GM18499 (cell line): ENCODE measurements around the gene GSDME.
"Not testable (repeated sequence)": the region's sequence is repeated elsewhere in the genome, so short reads cannot be mapped to it uniquely, and the experiment has no call there.

Experiments used
- ATAC-seq: cut with Tn5 transposase; IDR thresholded peaks from one replicate; pipeline ENCODE4 v1.9.1; 2021; ENCODE audit warnings: moderate number of reproducible peaks; ENCODE audit not compliant: insufficient read depth, unreplicated experiment

GSDME gene

DNA sequence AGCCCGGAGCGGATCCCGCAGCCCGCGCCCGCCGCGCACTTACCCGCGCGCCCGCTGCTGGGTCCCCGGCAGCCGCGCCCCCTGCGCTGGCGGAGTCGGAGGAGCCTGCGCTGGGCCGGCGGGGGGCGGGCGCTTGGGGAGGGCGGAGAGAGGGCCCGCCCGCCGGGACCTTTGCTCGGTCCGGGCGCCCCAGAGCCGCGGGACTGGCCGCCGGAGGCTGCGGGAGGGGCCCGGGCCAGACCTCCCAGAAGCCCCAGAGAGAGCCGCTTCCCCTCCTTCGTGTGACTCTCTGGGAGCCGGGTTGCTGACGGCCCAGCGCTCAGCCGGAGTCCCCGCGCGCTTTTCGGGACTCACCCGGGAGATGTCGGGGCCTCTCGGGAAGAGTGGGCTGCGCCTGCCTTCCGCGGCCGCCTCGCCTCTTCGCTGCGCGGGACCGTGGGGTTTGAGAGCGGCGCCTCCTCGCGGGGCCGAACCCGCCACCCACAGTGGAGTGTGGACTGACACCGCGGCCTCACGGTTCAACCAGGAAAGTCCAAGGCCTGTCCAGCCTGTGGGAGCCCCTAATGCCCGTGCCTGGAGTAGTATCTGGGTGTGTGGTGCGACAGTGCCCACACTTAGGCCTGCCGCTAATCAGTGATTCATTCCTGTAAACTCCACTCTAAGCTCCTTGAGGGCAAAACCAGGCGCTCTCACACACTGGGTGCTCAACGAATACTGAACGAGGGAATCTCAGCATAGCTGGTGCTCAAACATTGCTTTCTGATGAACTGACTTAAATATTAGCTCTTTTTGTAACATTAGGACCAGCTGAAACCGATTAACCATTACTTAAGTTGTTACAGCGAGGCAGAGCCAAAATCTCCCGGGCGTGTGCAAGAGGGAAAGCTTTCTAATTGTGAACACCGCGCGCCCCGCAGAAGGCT lies at the start of gene GSDME:
TSS of gene GSDME (minus strand) at position 112 of the 923 bp plus-strand sequence. CDS start 7,690 bp downstream, outside the sequence.
- ATAC-seq = no peak

DNA sequence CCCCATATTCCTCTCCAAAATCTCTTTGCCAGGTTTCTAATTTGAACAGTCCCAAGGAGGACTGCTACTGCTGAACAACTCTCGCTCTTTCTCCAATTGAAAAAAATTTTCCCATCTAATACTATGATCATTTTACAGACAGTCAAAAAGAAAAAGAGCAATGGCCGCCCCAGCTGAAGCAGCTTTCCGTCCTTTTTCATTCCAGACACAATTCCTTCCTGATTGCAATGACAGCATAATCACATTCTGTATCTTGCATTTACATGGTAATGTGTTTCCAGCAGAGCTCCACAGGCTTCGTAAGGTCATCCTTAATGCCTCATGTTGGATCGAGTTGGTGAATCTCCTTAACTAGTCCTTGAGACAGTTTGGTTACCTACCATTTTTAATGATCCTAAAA lies 45.0 kb upstream of the GSDME start:
- no peak for ATAC-seq

DNA sequence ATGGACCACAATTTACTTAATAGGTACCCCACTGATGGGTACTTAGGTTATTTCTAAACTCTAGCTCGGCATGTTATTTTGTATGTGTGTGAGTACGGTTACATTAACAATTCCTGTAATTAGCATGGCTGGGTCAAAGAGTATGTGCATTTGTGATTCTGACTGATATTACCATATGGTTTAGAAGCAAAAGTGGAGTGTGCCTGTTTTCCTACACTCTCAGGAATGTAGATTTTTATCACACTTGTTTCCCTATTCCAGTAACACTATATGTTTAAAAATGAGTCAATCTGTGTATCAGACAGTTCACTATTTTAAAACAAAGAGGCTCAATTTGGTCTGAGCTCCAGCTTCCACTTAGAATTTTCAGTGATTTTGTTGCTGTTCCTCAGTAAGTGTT lies 44.6 kb upstream of the GSDME start:
- ATAC-seq = no peak

DNA sequence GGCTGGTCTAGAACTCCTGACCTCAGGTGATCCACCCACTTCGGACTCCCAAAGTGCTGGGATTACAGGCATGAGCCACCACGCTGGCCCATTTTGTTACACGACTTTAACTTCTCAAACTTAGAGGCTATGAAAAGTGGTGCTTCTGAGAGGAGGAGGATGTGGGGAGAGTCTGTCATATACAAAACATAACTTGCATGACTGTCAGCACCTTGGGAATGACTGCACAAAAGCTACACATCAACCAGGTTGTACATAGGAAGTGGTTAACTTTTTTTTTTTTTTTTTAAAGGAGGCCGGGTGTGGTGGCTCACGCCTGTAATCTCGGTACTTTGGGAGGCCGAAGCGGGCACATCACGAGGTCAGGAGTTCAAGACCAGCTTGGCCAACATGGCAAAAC lies 43.4 kb upstream of the GSDME start:
- ATAC-seq = no peak

DNA sequence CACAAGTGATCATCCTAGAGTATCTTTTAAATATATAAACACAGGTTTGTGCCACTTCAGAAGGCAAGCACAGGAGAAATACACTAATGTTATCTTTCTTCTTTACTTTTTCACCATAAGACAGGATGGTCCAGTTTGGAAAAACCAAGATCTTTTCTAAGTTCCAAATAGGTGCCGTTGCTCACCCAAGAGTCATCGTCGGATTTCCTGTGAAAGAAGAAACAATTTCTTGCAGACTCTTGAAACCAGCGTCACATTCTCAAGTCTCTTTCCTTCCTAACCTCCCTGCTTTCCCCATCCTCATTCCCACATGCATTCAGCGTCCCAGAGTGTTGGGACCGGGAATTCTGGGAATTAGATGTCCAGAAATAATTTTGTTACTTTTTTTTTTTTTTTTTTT lies 42.8 kb upstream of the GSDME start:
- ATAC-seq = no peak

DNA sequence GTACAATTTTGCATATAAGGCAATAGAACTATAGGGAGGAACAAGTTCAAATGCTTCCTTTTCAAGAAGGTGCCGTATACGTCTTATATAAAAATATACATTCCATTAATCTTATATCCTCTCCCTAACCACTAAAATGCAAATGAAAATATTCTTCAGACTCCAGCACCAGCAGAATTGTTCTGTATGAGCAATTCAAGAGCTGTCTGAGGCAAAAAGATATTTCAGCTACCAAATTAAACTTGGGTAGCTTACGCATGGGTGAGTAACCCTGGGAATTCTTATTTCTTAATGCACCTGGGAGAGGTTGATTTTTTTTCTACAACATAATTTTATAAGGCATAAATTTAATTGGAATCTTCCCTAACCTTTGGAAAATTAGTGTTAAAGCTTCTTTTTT lies 42.2 kb upstream of the GSDME start:
- no peak for ATAC-seq

DNA sequence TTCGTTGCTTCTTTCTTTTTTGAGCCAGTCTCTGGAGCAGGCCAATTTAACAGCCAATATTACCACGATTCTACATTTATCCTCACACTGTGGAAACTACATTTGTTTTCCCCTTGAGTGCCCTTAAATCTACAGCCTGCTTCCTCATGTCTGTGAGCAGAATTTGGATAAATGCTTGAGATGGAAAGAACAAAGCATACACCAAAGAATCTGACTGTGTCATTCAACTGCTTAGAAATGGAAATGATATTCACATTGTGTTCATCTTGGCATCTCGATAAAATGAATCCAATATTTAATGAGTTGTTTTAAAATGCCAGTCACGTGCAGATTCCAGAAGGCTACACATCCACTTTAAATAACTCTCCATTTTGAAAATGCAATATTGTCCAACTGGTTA lies 41.0 kb upstream of the GSDME start:
- ATAC-seq = no peak

DNA sequence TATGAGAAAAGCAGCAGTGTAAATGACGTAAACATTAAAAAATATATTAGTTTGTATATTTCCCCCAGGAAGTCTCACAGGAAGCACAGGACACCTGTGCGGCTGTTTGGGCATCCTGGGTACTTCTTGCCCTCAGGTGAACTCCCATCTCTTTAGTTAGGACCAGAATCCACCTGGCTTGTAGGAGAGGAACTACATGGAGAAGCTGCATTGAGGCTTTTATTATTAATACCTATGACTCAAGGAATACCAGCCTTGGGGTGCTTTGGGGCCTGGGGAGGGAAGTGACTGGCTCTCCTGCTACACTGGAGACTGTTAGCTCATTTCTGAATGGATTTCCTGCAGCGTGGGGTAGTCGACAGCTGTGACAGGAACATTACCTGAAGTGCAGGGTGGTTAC lies 40.0 kb upstream of the GSDME start:
- no peak for ATAC-seq

DNA sequence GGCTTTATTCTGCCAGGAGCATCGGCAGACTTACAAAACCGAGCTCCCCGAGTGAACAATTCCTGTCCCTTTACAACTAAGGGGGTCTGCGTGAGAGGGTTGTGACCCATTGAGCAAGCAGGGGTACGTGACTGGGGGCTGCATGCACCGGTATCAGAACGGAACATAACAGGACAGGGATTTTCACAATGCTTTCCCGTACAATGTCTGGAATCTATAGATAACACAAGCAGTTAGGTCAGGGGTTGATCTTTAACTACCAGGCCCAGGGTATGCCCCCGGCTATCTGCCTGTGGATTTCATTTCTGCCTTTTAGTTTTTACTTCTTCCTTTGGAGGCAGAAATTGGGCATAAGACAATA lies 38.1 kb upstream of the GSDME start:
- ATAC-seq = no peak

DNA sequence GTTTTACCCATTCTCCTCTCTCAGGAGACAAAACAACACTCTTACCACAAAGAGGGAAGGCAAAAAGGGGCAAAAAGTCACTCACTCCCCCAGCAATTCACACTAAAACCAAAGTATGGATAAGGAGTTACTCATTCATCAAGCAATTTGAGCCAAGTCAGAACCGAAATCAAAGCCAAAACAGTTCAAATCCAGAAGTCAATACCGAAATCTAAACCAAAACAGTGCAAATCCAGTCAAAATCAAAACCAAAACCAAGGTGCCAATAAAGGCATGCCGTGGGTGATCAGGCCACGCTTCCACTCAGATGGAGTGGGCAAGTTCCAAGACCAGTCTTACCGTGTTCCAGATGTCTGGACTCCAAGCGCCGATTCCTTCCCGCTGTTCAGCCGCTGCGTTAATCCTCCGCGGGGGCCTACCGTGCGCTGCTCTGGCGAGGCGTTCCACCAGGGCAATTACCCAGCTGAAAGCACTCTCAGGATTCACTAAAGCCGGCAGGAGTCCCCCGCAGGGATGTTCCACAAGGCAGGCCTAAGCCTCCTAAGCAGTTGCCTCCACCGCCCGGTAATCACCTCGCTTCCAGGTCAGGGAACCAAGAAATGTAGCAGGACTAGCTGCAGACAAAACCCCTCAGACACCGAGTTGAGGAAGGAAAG lies 37.6 kb upstream of the GSDME start:
- not testable (repeated sequence) for ATAC-seq

DNA sequence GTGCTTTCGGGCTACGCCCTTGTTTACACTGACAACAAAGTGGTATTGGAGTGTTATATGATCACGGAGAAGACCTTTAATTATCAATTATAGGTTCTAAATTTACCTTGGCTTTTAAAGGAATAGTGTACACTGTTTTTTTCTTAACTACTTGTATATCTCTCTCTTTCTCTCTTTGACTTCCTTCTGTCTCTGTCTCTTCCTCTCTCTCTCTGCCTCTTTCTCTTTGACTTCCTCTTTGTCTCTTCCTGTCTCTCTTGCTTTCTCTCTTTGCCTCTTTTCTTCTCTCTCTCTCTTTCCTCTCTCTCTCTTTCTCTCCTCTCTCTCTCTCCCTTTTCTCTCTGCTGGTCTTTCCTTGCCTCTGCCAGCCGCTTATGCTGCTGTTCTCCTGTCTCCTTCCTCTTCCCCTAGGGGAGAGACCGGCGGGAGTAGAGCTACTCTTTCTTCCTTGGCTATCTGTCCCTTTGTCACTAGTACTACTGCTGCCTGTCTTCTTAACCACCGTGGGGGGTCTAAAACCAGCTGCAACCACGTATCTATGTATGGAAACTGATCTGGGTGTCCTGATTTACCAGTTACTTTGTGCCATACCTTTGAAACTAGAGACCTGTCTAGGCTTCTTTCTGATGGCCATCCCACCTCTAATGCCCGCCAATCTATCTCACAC lies 36.9 kb upstream of the GSDME start:
- ATAC-seq = no peak

DNA sequence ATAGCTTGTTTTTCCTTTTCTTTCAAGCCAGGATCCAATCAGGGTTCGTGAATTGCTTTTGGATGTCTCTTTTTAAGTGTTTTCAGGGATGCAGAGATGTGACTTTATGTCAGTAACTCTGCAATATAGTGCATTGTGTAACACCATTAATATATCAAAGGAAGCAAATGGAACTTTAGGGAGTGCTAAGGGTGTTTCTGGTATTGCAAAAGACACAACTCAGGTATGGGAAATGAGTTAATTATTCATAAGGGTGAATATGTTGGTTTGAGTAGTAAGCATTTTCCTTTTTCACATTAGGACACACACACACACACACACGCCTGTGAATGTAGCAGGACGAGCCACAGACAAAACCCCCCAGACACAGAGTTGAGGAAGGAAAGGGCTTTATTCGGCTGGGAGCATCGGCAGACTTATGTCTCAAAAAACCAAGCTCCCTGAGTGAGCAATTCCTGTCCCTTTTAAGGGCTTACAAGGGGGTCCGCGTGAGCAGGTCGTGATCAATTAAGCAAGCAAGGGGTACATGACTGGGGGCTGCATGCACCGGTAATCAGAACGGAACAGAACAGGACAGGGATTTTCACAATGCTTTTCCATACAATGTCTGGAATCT lies 31.8 kb upstream of the GSDME start:
- no peak for ATAC-seq

DNA sequence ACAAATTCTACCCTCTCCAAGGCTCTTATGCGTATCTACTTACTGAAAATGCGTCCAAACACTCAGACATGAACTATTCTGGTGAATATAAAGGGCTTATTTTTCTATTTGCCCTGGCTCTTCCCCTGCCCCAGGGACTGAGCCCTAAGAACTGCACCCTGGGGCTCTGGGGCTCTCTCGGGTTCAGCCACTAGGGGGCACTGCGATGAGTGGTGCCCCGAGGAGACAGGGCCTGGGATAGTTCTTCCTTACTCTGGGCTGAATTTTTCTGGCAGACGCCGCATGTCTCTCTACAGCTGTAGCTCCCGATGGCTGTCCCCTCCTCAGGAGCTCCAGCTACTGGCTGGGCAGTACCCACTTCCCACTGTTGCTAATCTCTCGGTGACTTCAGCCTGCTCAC lies 30.8 kb upstream of the GSDME start:
- no peak for ATAC-seq

DNA sequence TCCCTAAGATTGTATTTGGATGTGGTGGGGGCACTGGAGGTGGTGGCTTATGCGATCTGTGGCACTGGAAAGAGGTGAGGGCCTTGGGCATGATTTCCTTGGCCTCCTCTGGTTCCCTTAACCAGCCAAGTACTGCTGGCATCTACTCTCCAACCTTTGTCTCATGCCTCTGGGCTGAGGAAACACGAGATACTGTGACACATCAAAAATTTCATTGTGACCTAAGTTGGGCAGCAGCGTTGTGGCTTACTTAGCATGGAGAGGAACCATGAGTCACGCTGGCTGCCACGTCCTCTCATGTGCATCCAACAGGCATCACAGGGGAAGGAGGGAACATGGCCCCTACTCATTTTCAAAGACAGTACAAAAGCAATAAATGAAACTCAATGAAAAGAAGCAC lies 29.7 kb upstream of the GSDME start:
- no peak for ATAC-seq

DNA sequence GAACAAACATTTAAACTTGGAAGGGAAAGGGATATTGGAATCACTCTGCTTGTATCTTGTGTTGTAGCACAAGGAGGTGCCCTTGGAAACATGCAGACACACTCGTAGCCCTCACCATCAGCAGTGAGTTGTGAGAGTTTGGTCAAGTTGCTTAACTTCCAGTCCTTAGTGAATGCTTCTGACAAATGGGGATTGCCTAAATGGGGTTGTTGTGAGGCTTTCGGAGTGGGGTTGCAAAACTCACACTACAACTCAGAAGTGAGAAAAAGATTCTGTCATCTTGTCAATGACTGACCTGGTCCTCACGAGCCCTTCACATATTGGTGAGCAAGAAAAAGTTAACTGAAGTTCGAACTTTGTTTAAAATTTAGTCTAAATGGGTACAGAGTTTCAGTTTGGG lies 29.0 kb upstream of the GSDME start:
- no peak for ATAC-seq

DNA sequence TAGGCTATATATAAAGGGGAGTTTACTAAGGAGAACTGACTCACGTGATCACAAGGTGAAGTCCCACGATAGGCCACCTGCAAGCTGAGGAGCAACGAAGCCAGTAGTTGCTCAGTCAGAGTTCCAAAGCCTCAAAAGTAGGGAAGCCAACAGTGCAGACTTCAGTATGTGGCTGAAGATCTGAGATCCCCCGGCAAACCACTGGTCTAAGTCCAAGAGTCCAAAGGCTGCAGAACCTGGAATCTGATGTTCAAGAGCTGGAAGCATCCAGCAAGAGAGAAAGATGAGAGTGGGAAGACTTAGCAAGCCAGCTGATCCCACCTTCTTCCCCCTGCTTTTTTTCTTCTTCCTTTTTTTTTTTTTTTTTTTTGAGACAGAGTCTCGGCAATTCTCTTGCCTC lies 27.0 kb upstream of the GSDME start:
- ATAC-seq = no peak

DNA sequence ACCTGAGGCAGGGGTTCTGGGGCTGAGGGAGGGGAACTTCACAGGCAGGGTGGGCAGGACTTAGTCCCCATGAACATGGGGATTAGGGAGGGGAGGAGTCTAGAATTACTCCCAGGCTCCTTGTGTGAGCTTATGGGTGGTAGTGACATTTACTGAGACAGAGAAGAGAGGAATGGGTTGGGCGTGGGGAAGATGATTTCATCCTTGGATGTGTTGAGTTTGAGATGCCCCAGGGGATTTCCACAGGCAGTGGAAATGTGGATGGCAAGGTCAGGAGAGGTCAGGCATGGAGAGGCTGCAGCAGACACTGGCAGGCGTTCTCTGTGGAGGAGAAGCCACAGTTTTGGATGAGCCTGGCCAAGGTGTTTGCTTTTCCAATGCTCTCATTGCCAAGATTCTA lies 26.4 kb upstream of the GSDME start:
- no peak for ATAC-seq

DNA sequence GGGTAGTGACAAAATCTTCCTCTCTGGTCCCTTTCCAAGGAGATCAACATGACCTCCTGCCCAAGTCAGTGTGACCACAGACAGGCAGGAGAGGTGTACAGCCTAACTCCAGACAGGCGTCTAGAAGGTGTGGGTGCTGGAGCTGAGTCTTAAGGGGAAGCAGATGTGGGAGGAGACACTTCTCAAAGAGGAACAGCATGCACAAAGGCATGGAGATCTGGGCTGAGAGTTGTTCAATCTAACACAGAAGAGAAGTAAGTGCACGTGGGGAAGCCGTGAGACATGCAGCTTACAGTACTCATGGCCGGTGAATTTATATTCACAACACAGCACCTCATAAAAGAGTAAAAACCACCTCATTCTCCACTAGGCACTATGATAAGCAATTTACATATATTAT lies 23.8 kb upstream of the GSDME start:
- no peak for ATAC-seq

DNA sequence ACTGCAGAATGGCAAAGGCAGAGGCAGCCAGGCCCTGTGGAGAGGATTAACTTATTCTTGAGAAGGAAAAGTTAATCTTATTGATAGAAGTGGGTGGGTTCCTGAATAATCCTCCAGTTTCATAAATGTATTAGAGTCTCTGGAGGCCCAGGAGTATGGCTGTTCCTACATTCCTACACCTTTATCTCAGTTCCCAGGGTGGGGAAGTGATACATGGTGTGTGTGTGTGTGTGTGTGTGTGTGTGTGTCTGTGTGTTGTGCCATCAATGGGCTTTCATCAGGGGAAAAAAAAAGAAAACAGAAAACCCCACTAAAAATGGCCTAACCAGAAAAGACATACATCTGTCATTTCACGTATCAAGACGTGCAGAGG lies 22.0 kb upstream of the GSDME start:
- ATAC-seq = no peak

DNA sequence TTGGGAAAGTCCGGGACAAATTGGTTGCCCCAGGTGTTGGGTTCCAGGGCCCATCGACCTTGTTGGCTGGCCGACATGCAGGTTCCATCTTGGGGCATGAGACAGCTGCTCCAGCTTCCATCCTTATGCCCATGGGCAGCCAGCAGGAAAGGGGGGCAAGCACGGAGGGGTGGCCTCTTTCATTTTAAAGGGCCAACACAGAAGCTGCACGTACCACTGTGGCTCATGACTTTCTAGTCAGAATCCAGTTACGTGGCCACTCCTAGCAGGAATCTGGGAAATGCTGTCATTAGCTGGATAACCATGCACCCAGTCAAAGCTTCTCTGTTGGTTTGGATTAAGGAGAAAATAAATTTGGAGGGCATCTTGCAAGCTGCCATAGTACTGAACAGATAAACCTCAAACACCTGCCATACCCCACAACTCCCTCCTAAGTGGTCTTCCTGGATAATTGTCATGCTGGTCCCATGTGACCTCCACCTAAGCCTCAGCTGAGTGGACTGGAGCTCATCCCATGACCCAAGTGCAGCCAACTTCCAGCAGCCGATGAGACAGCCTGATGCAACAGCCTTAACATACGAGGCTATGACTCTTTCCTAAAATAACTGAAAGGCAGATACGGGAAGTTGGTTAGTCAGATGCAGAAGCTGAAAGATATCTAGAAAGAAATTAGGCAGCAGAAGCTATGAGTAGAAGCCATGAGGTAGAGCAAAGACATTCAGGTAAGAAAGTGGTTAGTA lies 21.4 kb upstream of the GSDME start:
- ATAC-seq = peak; percentile 58
